Activated T-helper 1 cell treated with anti-CD3 and anti-CD28 coated beads, Interleukin-2, amount 50 U/mL, for 16 hours (primary cell): ENCODE measurements around the gene NID1.
"Not testable (repeated sequence)": the region's sequence is repeated elsewhere in the genome, so short reads cannot be mapped to it uniquely, and the experiment has no call there.

Experiments
- DNase-seq, 2 donors: peaks; one replicate each; pipeline ENCODE4 v3.0.0-alpha.2; 2020; ENCODE audit warnings: low read depth in 1 of 2, low spot score in 1 of 2

Gene NID1

DNA sequence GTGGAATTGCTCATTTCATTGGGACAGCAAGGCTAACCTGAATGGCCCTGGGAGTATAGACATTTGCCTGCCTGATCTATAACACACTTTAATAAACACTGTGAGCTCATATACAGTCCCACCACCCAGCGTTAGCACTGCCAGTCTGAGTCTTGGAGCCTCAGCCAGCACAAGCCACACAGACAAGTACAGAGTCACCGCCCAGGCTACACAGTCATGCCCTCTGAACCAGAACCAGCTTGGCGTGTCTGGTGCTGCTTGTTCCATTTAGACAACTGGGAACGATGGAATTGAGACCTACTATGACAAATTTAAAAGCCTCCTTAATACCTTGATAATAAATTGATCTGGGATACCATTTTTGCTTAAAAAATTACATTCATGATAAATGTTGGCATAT, 31.6 kb downstream of the NID1 start:
- DNase-seq = no peak

DNA sequence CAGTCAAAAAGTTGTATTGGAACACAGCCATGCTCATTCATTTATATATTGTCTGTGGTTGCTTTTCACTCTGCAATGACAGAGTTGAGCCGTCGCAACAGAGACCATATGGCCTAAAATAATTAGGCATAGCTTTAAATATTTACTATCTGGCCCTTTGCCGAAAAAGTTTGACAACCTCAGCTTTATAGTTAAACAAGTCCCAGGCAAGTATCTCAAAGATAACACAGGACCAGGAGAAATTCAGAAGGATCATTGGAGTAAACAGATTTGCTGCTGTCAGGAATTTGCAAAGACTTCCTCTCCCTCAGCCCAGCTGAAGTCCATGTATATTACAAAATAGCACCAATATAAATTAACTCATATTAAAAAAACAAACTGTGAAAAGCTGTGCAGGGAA, 34.4 kb downstream of the NID1 start:
- DNase-seq = no peak

DNA sequence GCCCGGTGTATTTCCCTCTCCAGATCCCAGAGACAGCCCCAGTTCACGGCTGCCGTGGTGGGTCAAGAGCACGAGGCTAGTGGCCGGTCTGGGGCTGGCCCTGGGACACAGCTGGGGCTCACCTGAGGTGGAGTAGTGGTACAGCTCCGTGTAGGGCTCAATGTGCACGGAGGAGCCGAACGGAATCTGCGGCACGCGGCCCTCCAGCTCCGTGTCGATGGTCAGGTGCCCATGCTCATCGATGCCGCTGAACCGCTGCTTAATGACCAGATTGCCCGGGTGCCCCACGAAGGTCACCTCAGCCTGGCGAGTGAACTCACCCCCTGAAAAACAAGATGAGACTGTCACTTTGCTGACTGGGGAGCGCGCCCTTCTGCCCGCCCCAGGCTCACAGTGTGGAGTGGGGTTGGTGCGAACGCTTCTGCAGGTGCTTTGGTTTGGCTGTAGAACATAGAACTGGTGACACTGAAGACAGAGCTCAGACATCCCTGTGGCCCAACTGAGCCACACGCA, 35.4 kb downstream of the NID1 start:
- no peak for DNase-seq

DNA sequence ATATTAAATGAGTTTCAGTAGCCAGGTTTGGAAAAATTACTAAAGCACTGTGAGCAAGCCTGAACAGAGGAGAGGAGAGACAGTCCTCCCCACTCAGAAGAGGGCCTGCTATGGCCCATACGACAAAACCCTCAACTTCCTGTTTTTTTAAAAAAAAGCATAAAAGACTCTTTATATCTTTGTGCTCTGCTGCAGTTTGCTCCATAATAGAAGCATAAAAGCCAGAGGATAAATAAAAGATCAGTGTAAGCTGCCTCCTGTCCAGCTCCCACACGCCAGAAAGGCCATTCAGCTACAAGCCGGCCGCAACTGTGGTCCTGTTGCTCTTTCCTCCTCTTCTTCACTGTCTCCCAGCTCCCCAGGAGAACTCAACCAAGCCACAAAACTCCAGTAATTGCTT, 37.8 kb downstream of the NID1 start:
- no peak for DNase-seq

DNA sequence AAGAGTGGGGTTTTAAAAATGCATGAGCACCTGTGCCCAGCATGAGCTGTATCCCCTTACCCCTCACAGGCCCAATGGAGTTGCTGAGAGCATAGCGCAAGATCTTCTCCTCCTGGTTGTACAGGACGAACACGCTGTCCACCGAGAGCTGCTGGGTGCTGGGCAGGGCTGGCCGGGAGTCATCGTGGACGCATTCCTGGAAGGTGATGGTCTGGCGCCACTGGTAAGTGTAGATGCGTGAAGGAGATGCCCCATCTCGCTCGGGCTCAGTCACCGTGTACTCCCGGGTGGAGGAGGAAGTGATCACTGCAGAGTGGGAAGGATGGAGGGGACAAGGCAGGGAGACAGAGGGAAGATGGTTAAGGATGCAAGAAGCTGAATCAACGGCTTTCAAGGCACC, 39.1 kb downstream of the NID1 start:
- DNase-seq = no peak

DNA sequence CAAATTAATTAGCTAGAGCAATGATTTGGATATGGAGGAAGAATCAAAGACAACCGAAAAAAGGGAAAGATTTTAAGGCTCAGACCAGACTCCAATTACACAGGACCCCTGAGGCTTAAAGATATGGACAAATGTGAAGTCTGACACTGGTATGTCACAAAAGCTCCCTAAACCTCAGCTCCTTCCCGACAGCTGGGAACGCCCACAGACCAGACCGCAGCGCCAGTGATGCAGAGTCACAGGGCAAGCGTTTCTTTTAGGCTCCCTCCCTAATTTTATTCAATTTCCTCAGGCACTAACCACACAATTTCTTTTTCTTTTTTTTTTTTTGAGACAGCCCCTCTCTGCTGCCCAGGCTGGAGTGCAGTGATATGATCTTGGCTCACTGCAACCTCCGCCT, 40.2 kb downstream of the NID1 start:
- no peak for DNase-seq

DNA sequence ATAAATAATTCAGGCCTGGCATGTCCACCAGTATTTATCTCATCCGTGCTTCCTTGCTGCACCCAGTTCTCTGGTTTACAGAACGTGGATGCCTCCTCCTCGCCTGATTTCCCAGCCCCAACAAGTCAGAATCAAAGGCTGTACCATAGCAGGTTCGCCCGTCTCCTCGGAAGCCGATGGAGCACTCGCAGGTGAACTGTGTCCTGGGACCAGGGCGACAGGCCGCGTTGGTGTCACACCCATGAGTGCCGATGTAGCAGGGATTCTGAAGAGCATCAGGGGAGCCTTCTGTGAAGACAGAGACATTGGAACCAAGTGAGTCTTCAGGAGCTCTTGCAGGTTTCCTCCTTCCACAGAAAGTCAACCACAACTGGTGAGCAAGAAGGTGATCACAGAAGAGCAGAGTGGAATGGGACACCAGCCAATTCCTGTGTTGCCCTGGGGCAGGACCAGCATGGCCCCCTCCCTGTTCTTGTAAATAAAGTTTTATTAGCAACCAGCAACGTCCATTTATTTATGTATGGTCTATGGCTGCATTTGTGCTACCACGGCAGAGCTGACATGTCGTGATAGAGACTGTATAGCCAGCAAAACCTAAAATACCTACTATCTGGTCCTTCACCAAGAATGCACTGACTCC, 40.8 kb downstream of the NID1 start:
- DNase-seq = no peak

DNA sequence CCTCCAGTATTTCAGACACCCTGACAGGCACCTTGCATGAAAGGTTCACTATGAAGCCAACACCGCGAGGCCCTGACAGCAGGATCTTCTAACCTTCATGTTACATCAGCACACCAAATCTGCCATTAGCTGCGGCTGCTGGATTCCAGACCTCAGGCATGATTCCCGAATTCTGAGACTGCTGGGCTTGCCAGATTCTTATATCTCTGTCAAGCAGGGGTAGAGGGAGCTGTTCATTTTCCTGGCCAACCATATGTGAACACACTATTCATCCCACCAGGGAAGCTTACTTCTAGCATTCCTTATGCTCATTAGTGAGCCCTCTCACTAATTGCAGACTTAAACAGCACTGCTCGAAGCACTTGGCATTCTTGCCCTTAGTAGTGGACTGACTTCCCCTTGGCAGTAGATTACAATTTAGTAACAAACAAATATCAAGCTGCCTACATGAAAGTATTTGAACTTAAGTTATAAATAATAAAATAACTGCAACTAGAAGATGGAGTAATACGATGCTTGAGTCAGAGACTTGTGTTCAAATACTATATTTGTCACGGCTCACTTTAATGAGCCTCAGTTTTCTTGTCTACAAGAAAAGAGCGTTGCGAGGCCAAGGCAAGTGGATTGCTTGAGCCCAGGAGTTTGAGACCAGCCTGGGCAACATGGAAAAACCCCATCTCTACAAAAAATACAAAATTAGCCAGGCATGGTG, 43.3 kb downstream of the NID1 start:
- DNase-seq = no peak

DNA sequence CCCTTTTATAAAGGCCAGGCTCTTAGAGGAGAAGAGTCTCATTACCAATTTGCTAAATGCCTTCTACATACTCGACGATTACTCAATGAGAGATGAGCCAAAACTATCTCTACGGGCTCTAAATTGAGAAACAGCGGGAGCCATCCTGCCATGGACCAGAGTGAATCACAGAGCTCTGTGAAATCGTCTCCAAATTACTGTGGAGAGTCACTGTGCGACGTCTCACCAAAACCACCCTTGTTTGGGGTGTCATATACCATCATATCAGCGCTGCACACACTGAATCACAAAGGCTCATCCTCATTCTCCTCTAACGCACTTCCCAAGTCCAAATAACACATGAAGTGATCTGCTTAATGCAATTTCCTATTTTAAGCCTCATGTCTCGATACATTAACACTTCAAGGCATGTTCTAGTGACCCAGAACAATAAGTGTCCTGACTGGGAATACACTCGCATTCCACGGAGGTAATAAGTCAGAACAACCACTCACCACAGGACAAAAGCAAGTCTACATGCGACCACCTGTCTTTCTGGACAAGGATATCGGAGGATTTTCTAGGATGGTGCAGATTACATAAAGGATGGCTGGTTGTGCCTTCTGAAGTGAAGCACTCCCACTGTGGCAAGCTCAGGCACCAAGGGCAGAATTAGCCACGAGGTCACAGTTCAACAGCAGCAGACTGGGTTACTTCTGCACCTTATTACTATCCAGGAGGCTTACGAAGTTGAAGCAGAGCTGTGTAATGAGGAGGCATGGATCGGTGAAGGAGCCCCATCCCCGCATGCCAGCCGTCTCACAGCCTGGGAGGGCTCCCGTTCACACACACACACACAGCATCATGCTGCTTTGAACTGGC, 44.3 kb downstream of the NID1 start:
- DNase-seq = no peak

DNA sequence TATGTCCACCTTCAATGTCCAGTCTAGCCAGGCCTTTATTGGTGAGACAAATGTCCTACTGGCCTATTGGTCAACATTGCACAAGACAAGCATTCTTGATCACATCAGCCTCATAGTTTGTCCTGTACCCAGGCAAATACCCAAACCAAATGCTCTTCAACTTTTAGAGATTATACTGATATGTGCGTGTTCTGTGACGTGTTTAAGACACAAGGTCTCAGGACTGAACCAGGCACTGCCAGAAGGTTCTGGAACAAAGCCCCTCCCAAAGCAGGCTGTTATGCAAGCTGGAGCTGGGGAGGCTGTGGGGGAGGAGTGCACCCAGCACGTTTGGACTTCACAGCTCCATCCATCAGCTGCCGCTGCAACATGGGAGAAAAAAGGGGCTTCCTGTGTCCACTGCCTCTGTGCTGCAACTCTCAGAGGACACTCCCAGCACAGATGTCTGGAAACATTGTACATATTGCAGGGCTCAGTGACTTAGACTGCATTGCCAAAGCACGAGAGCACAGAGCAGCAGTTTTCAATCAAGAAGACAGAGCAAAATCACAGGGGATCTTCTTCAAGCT, 45.9 kb downstream of the NID1 start:
- no peak for DNase-seq

DNA sequence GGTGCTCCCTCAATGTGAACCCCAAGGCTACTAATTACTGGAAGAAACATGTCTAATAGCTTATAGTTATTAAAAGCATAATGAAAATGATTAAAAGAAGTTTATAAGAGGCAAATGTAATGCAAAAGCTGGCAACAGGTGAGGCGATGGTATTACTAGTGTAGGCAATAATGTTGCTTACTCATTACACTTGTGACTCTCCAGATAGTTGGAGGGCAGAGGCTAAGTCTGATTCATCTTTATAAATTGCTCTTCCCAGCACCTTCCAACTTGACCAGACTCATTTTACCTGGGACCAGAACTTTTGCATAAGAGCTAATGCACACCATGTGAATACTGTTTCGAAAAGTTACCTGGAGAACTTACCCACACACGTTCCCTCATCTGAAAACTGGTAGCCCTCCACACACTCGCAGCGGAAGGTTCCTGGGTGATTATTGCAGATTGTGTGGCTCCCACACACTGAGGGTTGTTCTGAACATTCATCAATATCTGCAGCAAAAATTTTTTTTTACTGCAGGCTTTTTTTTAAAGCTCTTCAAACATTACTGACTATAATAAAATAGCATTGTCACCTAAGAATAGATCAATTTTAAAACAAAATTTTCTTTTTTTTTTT, 48.0 kb downstream of the NID1 start:
- no peak for DNase-seq

DNA sequence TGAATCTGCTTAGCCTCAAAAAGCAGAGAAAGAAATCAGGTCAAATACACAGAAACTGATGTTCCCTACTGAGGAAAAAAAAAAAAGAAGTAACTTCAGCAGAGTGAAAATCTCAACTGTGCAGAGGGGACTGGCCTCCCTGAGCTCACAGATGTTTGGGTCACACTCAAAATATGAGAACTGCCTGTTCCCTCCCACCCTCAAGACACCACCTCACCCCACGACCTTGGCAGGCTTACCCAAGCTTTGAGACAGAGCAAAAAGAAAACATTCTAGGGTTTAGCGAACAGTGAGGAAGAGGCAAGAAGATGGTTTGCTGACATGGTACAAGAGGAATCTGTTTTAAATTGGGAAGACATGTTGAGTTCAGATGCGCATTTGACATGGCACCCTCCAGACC, 48.8 kb downstream of the NID1 start:
- DNase-seq = no peak

DNA sequence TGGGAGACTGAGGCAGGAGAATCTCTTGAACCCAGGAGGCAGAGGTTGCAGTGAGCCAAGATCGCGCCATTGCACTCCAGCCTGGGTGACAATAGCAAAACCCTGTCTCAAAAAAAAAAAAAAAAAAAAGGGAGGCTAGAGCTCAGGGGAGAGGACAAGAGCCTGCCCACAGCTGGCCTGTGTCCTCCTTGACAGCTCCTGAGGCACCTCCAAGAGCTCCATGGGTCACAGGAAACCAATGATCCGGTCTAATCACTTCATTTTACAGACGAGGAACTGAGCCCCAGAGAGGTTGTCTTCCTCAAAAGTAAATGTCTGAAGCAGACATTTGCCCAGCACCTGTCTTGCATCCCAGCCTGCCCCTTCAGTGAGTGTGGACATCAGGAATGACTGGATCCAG, 49.4 kb downstream of the NID1 start:
- no peak for DNase-seq

DNA sequence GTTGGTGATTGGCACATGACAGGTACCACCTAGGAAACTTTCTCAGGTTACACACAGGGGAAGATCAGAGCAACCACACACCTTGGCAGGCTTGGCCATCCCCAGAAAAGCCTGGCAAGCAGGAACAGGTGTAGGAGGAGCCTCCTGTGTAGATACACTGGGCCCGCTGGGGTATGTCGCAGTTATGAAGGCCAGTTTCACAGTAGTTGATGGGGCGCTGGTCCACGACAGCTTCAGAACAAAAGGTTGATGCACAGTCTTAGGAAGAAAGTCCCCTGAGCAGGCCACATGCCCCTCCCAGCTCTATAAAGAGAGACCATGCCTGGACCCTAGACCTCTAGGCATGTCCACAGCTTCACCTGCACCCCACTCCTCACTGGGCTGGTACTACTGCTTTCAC, 51.6 kb downstream of the NID1 start:
- no peak for DNase-seq

DNA sequence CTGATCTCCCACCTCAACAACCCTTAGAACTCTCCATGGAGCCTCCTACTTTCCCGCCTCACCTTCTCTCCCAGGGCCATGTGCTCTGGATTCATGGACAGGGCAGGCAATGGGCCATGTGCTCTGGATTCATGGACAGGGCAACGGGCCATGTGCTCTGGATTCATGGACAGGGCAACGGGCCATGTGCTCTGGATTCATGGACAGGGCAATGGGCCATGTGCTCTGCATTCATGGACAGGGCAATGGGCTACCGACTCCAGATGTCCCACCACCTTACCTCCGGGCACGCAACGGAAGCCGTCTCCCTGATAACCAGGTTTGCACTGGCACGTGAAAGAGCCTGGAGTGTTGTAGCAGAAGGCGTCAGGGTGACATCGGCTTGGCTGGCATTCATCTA, 53.2 kb downstream of the NID1 start:
- DNase-seq = no peak

DNA sequence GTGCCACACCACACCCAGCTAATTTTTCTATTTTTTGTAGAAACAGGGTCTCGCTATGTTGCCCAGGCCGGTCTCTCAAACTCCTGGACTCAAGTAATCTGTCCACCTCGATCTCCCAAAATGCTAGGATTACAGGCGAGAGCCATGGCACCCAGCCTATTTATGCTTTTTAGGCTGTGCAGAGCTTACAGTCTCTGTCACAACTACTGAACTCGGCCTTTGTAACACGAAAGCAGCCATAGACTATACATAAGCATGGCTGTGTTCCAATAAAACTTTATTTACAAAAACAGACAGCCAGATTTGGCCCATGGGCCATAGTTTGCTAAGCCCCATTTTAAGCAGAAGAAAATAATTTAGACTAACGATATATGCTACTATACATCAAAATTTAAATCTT, 54.4 kb downstream of the NID1 start:
- DNase-seq = no peak

DNA sequence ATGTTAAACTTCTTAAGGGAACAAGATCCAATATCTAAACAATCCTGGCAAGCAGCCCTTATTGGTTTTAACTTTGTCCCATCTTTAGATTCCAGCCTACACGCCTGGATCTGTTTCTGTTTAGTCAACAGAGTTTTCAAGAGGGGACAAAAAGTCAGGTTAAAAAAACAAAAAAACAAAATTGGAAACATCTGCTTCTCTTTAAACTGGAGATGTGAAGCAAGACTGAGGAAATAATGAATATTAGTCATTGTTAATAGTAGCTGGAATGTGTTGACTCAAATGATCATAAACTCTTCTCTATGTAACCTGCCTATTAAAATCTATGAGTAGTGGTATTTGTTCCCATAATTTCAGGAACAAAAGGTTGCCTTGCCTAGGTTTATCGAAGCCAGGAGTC, 55.0 kb downstream of the NID1 start:
- DNase-seq = no peak

DNA sequence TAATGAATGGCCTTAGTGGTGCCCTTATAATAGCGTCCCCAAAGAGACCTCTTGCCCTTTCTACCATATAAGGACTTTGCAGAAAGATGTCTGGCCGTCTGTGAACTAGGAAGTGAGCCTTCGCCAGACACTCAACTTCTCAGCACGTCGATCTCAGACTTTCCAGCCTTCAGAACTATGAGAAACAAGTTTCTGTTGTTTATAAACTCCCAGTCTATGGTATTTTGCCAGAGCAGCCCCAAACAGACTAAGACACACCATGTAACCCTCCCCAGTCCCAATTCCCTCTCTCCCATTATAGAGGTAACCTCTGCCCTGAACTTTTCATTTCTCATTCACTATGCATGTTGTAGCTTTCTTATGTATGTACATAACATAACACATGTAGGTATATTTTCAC, 55.7 kb downstream of the NID1 start:
- no peak for DNase-seq

DNA sequence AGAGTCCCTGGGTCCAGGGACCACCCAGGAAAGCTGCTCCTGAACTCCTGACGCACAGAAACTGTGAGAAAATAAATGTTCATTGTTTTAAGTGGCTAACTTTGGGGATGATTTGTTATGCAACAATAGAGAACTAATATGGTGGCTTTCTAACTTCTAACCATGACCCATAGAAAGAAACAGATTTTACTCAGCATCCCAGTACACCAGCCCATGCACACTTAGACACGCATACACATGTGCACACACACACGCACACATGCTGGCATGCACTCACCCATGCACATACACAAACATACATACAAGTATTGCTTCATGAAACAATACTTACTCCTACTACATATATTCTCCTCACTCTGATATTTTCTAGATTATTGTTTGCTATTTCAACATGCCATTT, 57.1 kb downstream of the NID1 start:
- no peak for DNase-seq

DNA sequence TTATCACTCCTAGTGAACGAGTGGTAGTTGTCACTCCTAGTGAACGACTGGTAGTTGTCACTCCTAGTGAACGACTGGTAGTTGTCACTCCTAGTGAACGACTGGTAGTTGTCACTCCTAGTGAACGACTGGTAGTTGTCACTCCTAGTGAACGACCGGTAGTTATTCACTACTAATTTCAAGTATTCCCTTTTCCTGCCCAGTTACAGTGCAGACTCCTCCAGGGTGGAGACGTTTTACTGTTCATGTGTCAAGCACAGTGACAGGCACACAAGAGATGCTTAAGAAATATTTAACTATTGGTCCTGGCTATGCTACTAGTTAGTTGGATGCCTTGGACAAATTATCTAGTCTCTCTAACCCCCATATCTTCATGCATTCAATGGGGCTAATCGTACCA, 61.8 kb downstream of the NID1 start:
- not testable (repeated sequence) for DNase-seq

DNA sequence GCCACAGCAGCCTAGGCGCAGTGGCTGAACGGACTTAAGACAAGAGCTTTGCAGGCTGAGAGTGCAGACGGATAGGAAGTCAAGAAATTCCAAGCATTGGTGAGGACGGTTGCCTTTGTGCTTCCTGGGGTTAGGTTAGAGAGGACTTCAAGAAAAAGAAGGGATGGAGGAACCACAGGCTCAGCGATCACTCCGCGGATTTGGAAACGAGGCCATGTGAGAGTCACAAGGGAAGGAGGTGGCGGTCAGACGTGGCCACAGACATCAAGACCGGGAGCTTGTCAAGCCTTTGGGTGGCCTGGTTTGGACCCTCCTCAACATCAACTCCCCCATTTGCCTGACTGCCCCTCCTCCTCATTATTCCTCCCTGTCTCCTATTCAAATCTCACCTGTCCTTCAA, 62.3 kb downstream of the NID1 start:
- DNase-seq = no peak
